CD4-positive, alpha-beta T cell treated with Interleukin-10 for 1 hour (primary cell): ENCODE measurements around the gene MAB21L4.

Experiments used
- DNase-seq: peaks from one replicate; pipeline ENCODE4 v3.0.0-alpha.2; 2020

Gene MAB21L4

GRCh38 chr2:240909216-240909974 is 13.4 kb upstream of the MAB21L4 start:
- no peak for DNase-seq

- no peak for DNase-seq
Observed at GRCh38 chr2:240906911-240907590, 11.1 kb upstream of the MAB21L4 start.

GRCh38 chr2:240906141-240906910 is 10.4 kb upstream of the MAB21L4 start, which contains the start of gene CROCC2:
Gene CROCC2 (plus strand): TSS chr2:240906336. CDS start chr2:240906514, 178 bp downstream.
- DNase-seq: no peak

GRCh38 chr2:240905176-240905781 is 9.3 kb upstream of the MAB21L4 start:
- DNase-seq: no peak

GRCh38 chr2:240904216-240905175 is 8.5 kb upstream of the MAB21L4 start:
- DNase-seq: no peak

GRCh38 chr2:240903191-240904060 is 7.5 kb upstream of the MAB21L4 start:
- no peak for DNase-seq

GRCh38 chr2:240902615-240903041 is 6.7 kb upstream of the MAB21L4 start:
- no peak for DNase-seq

GRCh38 chr2:240901986-240902614 is 6.1 kb upstream of the MAB21L4 start:
- DNase-seq: no peak

GRCh38 chr2:240900141-240900860 is 4.3 kb upstream of the MAB21L4 start:
- DNase-seq: no peak

- DNase-seq: no peak
Observed at GRCh38 chr2:240899468-240899865, 3.5 kb upstream of the MAB21L4 start.

- no peak for DNase-seq
Observed at GRCh38 chr2:240898731-240899467, 2.9 kb upstream of the MAB21L4 start.

- no peak for DNase-seq
Observed at GRCh38 chr2:240898108-240898730, 2.3 kb upstream of the MAB21L4 start.

GRCh38 chr2:240896871-240897692 is 1.1 kb upstream of the MAB21L4 start:
- DNase-seq: no peak

GRCh38 chr2:240896394-240896793 is 438 bp upstream of the MAB21L4 start:
- DNase-seq: no peak

- DNase-seq: no peak
Observed at GRCh38 chr2:240894836-240895558, 959 bp downstream of the MAB21L4 start.

- DNase-seq: no peak
Observed at GRCh38 chr2:240894006-240894405, 1.9 kb downstream of the MAB21L4 start.

GRCh38 chr2:240893363-240893844 is 2.6 kb downstream of the MAB21L4 start:
- peak; percentile 10 for DNase-seq
